GM12891 (cell line): ENCODE results near the gene FBXO33.

Source experiments
- POLR2A ChIP-seq: IDR thresholded peaks from 2 replicates; pipeline ENCODE4 v1.6.1; 2011; ENCODE audit warnings: low read depth, low read length, control low read depth
- POLR2AphosphoS5 ChIP-seq: IDR thresholded peaks from 2 replicates; pipeline ENCODE4 v1.6.1; 2011; ENCODE audit warnings: low read depth, low read length, control low read depth

- TF ChIP-seq POLR2A (no peak), POLR2AphosphoS5 (no peak)
Measured at GRCh38 chr14:39370415-39370814, 61.8 kb downstream of the FBXO33 start.
